B cell (primary cell): ENCODE data around the gene PTMA. TPM values are rescaled to one million over a fixed set of nuclear protein-coding genes. Genes with fewer than 3 reads are reported as not detected.

Experiments used
- ATAC-seq: fragments of 200-7000 bp; cut with Tn5 transposase; one replicate; pipeline ENCODE4 v1.10.0; 2021; ENCODE audit warnings: low read depth, mild to moderate bottlenecking, moderate number of reproducible peaks, moderate library complexity
- CTCF ChIA-PET: fragments of 350-600 bp; sonication (Branson Sonifier 250); formaldehyde crosslinking; loops from one replicate; lab custom pipeline; 2021; ENCODE audit warnings: antibody characterized with exemption, inconsistent platforms; lab: Charles Lee
- POLR2A ChIA-PET: fragments of 350-600 bp; sonication (Branson Sonifier 250); formaldehyde crosslinking; loops from one replicate; lab custom pipeline; 2021; ENCODE audit warnings: antibody characterized with exemption; lab: Charles Lee
- DNase-seq: peaks from one replicate; pipeline ENCODE4 v3.0.0; 2013
- H2AFZ ChIP-seq: 2 replicates; pipeline ENCODE4 v1.6.1; 2012; ENCODE audit warnings: mild to moderate bottlenecking, low read depth, low read length; ENCODE audit not compliant: insufficient read depth, poor library complexity, severe bottlenecking
- H3K27ac ChIP-seq, 2 donors: 1 replicate in 1 of 2; 2 replicates in 1 of 2; pipeline ENCODE4 v1.5.1; 2012 to 2013; ENCODE audit warnings: low read length in 2 of 2, mild to moderate bottlenecking in 2 of 2, moderate library complexity in 1 of 2
- H3K27me3 ChIP-seq, 4 experiments: fragments of 200-600 bp in 1 of 4; sonication (generic) in 1 of 4; replicated peaks in 1 of 4; 1 replicate in 2 of 4; 2 replicates in 2 of 4; pipeline versions ENCODE4 v1.6.1 to v1.7.0; 2013 to 2016; ENCODE audit warnings: low read length in 3 of 4, mild to moderate bottlenecking in 2 of 4, mixed read lengths in 1 of 4, moderate library complexity in 1 of 4; ENCODE audit not compliant: insufficient read depth in 4 of 4, control insufficient read depth in 3 of 4; ENCODE audit errors: control extremely low read depth in 1 of 4
- H3K36me3 ChIP-seq, 2 experiments: replicated peaks in 1 of 2; 1 replicate in 1 of 2; 2 replicates in 1 of 2; pipeline versions ENCODE4 v1.6.1 to v1.7.1; 2013; ENCODE audit warnings: low read length in 1 of 2; ENCODE audit not compliant: insufficient read depth in 2 of 2, control insufficient read depth in 1 of 2; ENCODE audit errors: control extremely low read depth in 1 of 2, extremely low read depth in 1 of 2
- H3K4me1 ChIP-seq, 2 donors: fragments of 200-600 bp in 1 of 2; sonication (generic) in 1 of 2; 1 replicate in 1 of 2; 2 replicates in 1 of 2; pipeline versions ENCODE4 v1.5.1 to v1.6.1; 2013 to 2017; ENCODE audit warnings: low read length in 2 of 2; ENCODE audit not compliant: control insufficient read depth in 2 of 2, insufficient read depth in 2 of 2
- H3K4me2 ChIP-seq: replicated peaks from 2 replicates; pipeline ENCODE3; 2012; ENCODE audit warnings: mild to moderate bottlenecking, low read depth, low read length; ENCODE audit not compliant: poor library complexity, severe bottlenecking
- H3K4me3 ChIP-seq, 5 experiments: fragments of 200-600 bp in 1 of 5; sonication (generic) in 1 of 5; 1 replicate in 3 of 5; 2 replicates in 2 of 5; pipeline versions ENCODE4 v1.5.1 to v1.7.0; 2011 to 2016; ENCODE audit warnings: low read length in 4 of 5, mild to moderate bottlenecking in 4 of 5, low read depth in 2 of 5, control low read depth in 1 of 5, moderate library complexity in 1 of 5; ENCODE audit not compliant: insufficient read depth in 1 of 5; ENCODE audit errors: control extremely low read depth in 1 of 5, extremely low read depth in 1 of 5
- H3K79me2 ChIP-seq: fragments of 200-600 bp; sonication (generic); one replicate; pipeline ENCODE4 v1.6.0; 2016; ENCODE audit warnings: low read length; ENCODE audit not compliant: control insufficient read depth, insufficient read depth
- H3K9ac ChIP-seq: fragments of 200-600 bp; sonication (generic); 2 replicates; pipeline ENCODE4 v1.6.1; 2017; ENCODE audit warnings: mild to moderate bottlenecking, low read length, moderate library complexity
- H3K9me3 ChIP-seq, 3 donors: one replicate each; pipeline versions ENCODE4 v1.6.1 to v1.7.1; 2013; ENCODE audit warnings: low read length in 2 of 3; ENCODE audit not compliant: control insufficient read depth in 2 of 3, insufficient read depth in 1 of 3; ENCODE audit errors: control extremely low read depth in 1 of 3
- H4K20me1 ChIP-seq: 2 replicates; pipeline ENCODE4 v1.6.0; 2012; ENCODE audit warnings: mild to moderate bottlenecking, low read length; ENCODE audit not compliant: insufficient read depth, control insufficient read depth, poor library complexity, severe bottlenecking
- H3K27ac Mint-ChIP-seq: one replicate; pipeline ENCODE4 v1.8.0; 2021; ENCODE audit warnings: mixed read lengths
- H3K27me3 Mint-ChIP-seq: one replicate; pipeline ENCODE4 v1.8.0; 2021; ENCODE audit warnings: mixed read lengths
- H3K4me1 Mint-ChIP-seq: one replicate; pipeline ENCODE4 v1.8.0; 2021; ENCODE audit warnings: mixed read lengths
- H3K4me3 Mint-ChIP-seq: one replicate; pipeline ENCODE4 v1.8.0; 2021; ENCODE audit warnings: mixed read lengths
- H3K9me3 Mint-ChIP-seq: one replicate; pipeline ENCODE4 v1.8.0; 2022; ENCODE audit warnings: mixed read lengths; ENCODE audit not compliant: insufficient read depth
- CTCF ChIP-seq: fragments of 200-600 bp; IDR thresholded peaks from one replicate; pipeline ENCODE4 v1.8.0; 2022; ENCODE audit warnings: antibody characterized with exemption, mild to moderate bottlenecking
- EZH2 ChIP-seq: IDR thresholded peaks from 2 replicates; pipeline ENCODE4 v1.6.1; 2012; ENCODE audit warnings: borderline replicate concordance, low read depth, mild to moderate bottlenecking, moderate library complexity, low read length; ENCODE audit not compliant: insufficient read depth, poor library complexity, severe bottlenecking
- WGBS: methylation state at CpG from one replicate; pipeline ENCODE4 v1.1.5; 2013; ENCODE audit warnings: missing lambda C conversion rate; ENCODE audit not compliant: insufficient coverage; 5-methylcytosine and 5-hydroxymethylcytosine counted together
- intact Hi-C: fragments of 100-400 bp; cut with micrococcal nuclease; formaldehyde crosslinking; loops from one replicate; pipeline ENCODE4 v1.10.0; 2022
- polyA plus RNA-seq: library from polyadenylated mRNA; depleted of rRNA; stranded (reverse); fragments of >200 nt; gene quantifications from 2 replicates; pipeline ENCODE4 v1.2.3, GENCODE V29; 2012
- total RNA-seq, 2 donors: library from RNA; stranded (reverse); fragments of 120-200 nt in 1 of 2; gene quantifications; 1 replicate in 1 of 2; 2 replicates in 1 of 2; pipeline versions ENCODE4 v1.2.3 to v1.2.4, GENCODE V29; 2013 to 2022

The PTMA gene
- total and polyA plus RNA-seq, 2 donors (not counting 1 experiment from before 2014, with no cell fraction given): 713 to 2,282 TPM

DNA sequence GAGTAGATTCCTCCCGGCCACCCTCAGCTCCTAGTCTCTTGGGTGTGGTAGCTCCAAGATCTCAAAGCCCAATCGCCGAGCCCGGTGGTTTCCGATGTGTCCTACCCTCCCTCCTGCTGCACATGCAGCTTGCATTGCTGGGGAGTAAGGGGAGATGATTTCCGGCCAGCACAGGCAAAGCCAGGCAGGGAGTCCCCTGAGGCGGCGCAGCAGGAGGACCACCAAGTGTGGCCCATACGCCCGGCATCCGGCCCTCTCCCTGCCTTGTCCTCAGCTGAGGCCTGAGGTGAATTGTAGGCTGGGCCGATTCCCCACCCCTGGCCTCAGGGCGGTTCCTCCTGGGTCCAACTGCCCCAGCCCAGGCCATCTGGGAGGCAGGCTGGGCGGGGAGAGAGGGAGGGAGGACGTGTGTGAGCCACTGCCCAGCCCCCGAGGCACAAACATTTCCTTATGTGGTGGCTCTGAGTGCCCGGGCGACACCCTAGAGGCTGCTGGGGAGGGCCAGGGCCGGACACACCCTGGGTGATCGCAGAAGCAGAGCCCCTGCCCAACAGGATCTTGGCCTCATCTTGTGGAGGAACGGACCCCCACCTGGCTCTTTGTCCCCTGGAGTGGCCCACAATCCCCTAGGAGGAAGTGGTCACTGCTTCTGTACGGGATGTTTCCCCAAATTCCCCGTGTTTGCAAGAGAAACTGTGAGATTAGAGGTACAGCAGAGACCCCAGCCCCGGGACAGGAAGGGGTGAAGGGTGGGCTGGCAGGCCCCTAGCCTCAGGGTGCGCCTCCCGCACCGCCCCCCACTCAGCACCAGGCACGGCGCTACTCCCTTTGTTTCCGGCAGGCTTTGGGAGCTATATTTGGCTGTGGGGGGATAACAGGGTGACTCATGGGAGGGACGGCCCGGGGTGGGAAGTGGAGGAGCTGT is 41.9 kb upstream of the PTMA start:
- no peaks in the 10 kb centered on the region for H3K27me3 ChIP-seq
- peaks cover 0 to 4% of the 10 kb centered on the region in 2 experiments for H3K36me3 ChIP-seq
- peaks cover 38% of the 10 kb centered on the region for H3K79me2 ChIP-seq
- ATAC-seq: peak; percentile 31
- H3K27ac ChIP-seq: peak overlapping the region; percentile 93 to 98
- peak overlapping the region; percentile 85 for H3K4me2 ChIP-seq
- Mint-ChIP-seq H3K4me1 (peaks cover 79% of the 10 kb centered on the region), H3K27ac (peak overlapping the region; percentile 100), H3K27me3 (no peaks in the 10 kb centered on the region), H3K9me3 (no peaks in the 10 kb centered on the region), H3K4me3 (peak overlapping the region; percentile 92)
- peak overlapping the region; percentile 36 to 61 (median 40) for H3K4me3 ChIP-seq
- peaks cover 0 to 21% (median 3%) of the 10 kb centered on the region in 3 donors for H3K9me3 ChIP-seq
- peak overlapping the region; percentile 76 for H2AFZ ChIP-seq
- TF ChIP-seq EZH2 (no peak), CTCF (no peak)
- peak; percentile 70 for DNase-seq
- intact Hi-C loops: no loop called here
- ChIA-PET POLR2A (interaction anchor here (0.6 to 9.2 kb wide), 10 partner anchors 9 to 64 kb away, joined by 3 to 120 read pairs (median 9); partner anchors contain the start of gene PTMA), CTCF (interaction anchor here (0.6 to 17.3 kb wide), 8 partner anchors 8 to 59 kb away, joined by 3 to 561 read pairs (median 12); partner anchors contain the start of gene PTMA)
- H3K4me1 ChIP-seq: peaks cover 75 to 92% of the 10 kb centered on the region in 2 donors
- WGBS: 0% methylated on average over 21 of the region's 32 CpGs
- H4K20me1 ChIP-seq: no peaks in the 10 kb centered on the region
- H3K9ac ChIP-seq: peak overlapping the region; percentile 67
